K562 (cell line): Measurements from ENCODE around the gene KEL.

ENCODE experiments used
- FOXM1 ChIP-seq, 2 experiments: fragments of 450-650 bp in 1 of 2; sonication (generic) in 1 of 2; formaldehyde crosslinking in 1 of 2; IDR thresholded peaks; 2 replicates each; pipeline versions ENCODE4 v1.6.1 to v1.9.0; 2017 to 2022; ENCODE audit warnings: low read depth in 2 of 2, mild to moderate bottlenecking in 2 of 2, missing genetic modification reagents in 1 of 2, moderate library complexity in 1 of 2
- MAX ChIP-seq: sonication (generic); formaldehyde crosslinking; IDR thresholded peaks from 2 replicates; pipeline ENCODE4 v1.9.0; 2022; ENCODE audit warnings: mild to moderate bottlenecking, missing genetic modification reagents
- ZFP36 ChIP-seq: fragments of 150-350 bp; IDR thresholded peaks from 2 replicates; pipeline ENCODE4 v1.6.1; 2018; ENCODE audit warnings: low read length, low read depth; ENCODE audit not compliant: partially characterized antibody
- ZZZ3 ChIP-seq: fragments of 450-650 bp; IDR thresholded peaks from 2 replicates; pipeline ENCODE4 v1.6.1; 2016; ENCODE audit warnings: antibody characterized with exemption, mild to moderate bottlenecking, moderate library complexity
- TF ChIP-seq, protein P1 (sequence below): sonication (generic); formaldehyde crosslinking; IDR thresholded peaks from 2 replicates; pipeline ENCODE4 v1.8.0; 2022; ENCODE audit warnings: mild to moderate bottlenecking, missing genetic modification reagents, borderline replicate concordance

DNA sequence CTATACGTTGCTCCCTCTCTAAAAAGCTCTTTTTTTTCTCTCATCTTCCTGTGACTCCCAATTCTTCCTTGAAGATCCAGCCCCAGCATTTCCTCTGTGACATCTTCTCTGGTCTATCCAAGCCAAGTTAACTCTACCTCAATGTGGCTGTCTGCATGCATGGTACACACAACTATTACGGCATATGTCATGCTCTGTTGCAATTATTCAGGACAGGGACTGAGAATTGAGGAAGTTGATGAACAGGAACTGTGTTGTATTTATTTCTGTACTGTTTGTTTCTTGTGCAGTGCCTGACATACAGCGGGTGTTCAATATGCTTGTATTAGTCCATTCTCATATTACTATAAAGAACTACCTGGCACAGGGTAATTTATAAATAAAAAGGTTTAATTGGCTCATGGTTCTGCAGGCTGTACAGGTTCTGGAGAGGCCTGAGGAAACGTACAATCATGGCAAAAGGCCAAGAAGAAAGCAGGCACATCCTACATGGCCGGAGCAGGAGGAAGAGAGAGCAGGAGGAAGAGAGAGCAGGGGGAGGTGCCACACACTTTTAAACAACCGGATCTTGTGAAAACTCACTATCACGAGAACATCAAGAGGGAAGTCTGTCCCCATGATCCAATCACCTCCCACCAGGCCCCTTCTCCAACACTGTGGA is 34.9 kb downstream of the KEL start:
- TF ChIP-seq ZFP36 (no peak), FOXM1 (IDR thresholded peaks at IDR 0.05; ENCODE audit: low read depth) (no peak), FOXM1 (CRISPR knock-in tag; IDR thresholded peaks at IDR 0.05; ENCODE audit: low read depth) (no peak), MAX (no peak), ZZZ3 (no peak)
- TF ChIP-seq, protein P1, sequence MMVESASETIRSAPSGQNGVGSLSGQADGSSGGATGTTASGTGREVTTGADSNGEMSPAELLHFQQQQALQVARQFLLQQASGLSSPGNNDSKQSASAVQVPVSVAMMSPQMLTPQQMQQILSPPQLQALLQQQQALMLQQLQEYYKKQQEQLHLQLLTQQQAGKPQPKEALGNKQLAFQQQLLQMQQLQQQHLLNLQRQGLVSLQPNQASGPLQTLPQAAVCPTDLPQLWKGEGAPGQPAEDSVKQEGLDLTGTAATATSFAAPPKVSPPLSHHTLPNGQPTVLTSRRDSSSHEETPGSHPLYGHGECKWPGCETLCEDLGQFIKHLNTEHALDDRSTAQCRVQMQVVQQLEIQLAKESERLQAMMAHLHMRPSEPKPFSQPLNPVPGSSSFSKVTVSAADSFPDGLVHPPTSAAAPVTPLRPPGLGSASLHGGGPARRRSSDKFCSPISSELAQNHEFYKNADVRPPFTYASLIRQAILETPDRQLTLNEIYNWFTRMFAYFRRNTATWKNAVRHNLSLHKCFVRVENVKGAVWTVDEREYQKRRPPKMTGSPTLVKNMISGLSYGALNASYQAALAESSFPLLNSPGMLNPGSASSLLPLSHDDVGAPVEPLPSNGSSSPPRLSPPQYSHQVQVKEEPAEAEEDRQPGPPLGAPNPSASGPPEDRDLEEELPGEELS, result no peak
